ENCODE results near the gene PYGB.

DNA sequence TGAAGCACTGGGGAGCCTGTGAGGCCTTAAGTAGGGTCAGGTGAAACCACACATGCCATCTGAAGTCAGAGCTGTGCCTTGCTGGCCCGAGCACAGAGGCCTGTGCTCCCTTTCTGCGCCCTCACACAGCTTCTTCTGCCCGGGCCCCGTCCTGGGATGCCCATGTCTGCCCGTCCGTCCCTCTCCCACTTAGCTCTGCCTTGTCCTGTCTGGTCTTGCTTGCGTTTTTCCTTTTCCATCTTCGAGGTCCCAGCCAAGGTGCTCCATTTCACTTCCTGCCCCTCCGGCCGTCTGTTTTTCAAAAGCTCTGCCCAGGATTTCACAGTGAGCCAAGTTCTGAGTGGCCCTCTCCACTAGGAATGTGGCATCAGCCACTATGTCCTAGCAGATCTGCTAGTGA, 45.6 kb downstream of the PYGB start:
- TF ChIP-seq, protein P1, sequence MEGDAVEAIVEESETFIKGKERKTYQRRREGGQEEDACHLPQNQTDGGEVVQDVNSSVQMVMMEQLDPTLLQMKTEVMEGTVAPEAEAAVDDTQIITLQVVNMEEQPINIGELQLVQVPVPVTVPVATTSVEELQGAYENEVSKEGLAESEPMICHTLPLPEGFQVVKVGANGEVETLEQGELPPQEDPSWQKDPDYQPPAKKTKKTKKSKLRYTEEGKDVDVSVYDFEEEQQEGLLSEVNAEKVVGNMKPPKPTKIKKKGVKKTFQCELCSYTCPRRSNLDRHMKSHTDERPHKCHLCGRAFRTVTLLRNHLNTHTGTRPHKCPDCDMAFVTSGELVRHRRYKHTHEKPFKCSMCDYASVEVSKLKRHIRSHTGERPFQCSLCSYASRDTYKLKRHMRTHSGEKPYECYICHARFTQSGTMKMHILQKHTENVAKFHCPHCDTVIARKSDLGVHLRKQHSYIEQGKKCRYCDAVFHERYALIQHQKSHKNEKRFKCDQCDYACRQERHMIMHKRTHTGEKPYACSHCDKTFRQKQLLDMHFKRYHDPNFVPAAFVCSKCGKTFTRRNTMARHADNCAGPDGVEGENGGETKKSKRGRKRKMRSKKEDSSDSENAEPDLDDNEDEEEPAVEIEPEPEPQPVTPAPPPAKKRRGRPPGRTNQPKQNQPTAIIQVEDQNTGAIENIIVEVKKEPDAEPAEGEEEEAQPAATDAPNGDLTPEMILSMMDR (IDR thresholded peaks at IDR 0.05; ENCODE audit: poor library complexity) = no peak
- TF ChIP-seq EZH2phosphoT487 (IDR thresholded peaks at IDR 0.05; ENCODE audit: low read depth, severe bottlenecking, unreplicated experiment) = no peak

All from hepatocyte (in vitro differentiated cells).